Measurements from ENCODE around the gene COX10. TPM values are rescaled to one million over a fixed set of nuclear protein-coding genes. Genes with fewer than 3 reads are reported as not detected.

The COX10 gene
- total RNA-seq, 1 experiment from 2014 or later = 28.8 TPM

- Histone ChIP-seq H3K27me3 (ENCODE audit: control insufficient read depth, insufficient read depth, low read length) (no peaks in the 10 kb centered on the region), H3K36me3 (replicated peaks; ENCODE audit: control insufficient read depth, insufficient read depth, low read length) (no peaks in the 10 kb centered on the region), H3K4me3 (ENCODE audit: insufficient read depth, low read depth, low read length) (no peak overlapping the region)
- DNase-seq = no peak
These were observed 16.3 kb upstream of the COX10 start for GRCh38 chr17:14052886-14053615.

- no peaks in the 10 kb centered on the region for H3K36me3 ChIP-seq (replicated peaks; ENCODE audit: control insufficient read depth, insufficient read depth, low read length)
- H3K4me3 ChIP-seq (ENCODE audit: insufficient read depth, low read depth, low read length) = no peak overlapping the region
- no peaks in the 10 kb centered on the region for H3K27me3 ChIP-seq (ENCODE audit: control insufficient read depth, insufficient read depth, low read length)
- no peak for DNase-seq
These were observed 11.7 kb upstream of the COX10 start for GRCh38 chr17:14057591-14057990.

GRCh38 chr17:14058051-14058450 is 11.3 kb upstream of the COX10 start:
- Histone ChIP-seq H3K4me3 (ENCODE audit: insufficient read depth, low read depth, low read length) (no peak overlapping the region), H3K36me3 (replicated peaks; ENCODE audit: control insufficient read depth, insufficient read depth, low read length) (no peaks in the 10 kb centered on the region), H3K27me3 (ENCODE audit: control insufficient read depth, insufficient read depth, low read length) (no peaks in the 10 kb centered on the region)
- no peak for DNase-seq

- no peaks in the 10 kb centered on the region for H3K27me3 ChIP-seq (ENCODE audit: control insufficient read depth, insufficient read depth, low read length)
- H3K4me3 ChIP-seq (ENCODE audit: insufficient read depth, low read depth, low read length) = no peak overlapping the region
- no peaks in the 10 kb centered on the region; the same call in 1 of the 2 replicates for H3K36me3 ChIP-seq (replicated peaks; ENCODE audit: control insufficient read depth, insufficient read depth, low read length)
- DNase-seq = no peak
These were observed 8.6 kb upstream of the COX10 start for GRCh38 chr17:14060706-14061105.

GRCh38 chr17:14061666-14062560 is 7.4 kb upstream of the COX10 start:
- no peak for DNase-seq
- H3K36me3 ChIP-seq (replicated peaks; ENCODE audit: control insufficient read depth, insufficient read depth, low read length) = no peaks in the 10 kb centered on the region; the same call in 1 of the 2 replicates
- H3K27me3 ChIP-seq (ENCODE audit: control insufficient read depth, insufficient read depth, low read length) = no peaks in the 10 kb centered on the region
- no peak overlapping the region for H3K4me3 ChIP-seq (ENCODE audit: insufficient read depth, low read depth, low read length)

- DNase-seq = no peak
- Histone ChIP-seq H3K27me3 (ENCODE audit: control insufficient read depth, insufficient read depth, low read length) (no peaks in the 10 kb centered on the region), H3K4me3 (ENCODE audit: insufficient read depth, low read depth, low read length) (no peak overlapping the region), H3K36me3 (replicated peaks; ENCODE audit: control insufficient read depth, insufficient read depth, low read length) (no peaks in the 10 kb centered on the region; the same call in 1 of the 2 replicates)
These were observed 2.0 kb upstream of the COX10 start for GRCh38 chr17:14067347-14067746.

- H3K4me3 ChIP-seq (ENCODE audit: insufficient read depth, low read depth, low read length) = peak overlapping the region; percentile 90
- no peak for DNase-seq
- no peaks in the 10 kb centered on the region; the same call in 1 of the 2 replicates for H3K36me3 ChIP-seq (replicated peaks; ENCODE audit: control insufficient read depth, insufficient read depth, low read length)
- H3K27me3 ChIP-seq (ENCODE audit: control insufficient read depth, insufficient read depth, low read length) = no peaks in the 10 kb centered on the region
These were observed 608 bp upstream of the COX10 start for GRCh38 chr17:14068542-14069250.

- H3K27me3 ChIP-seq (ENCODE audit: control insufficient read depth, insufficient read depth, low read length) = no peaks in the 10 kb centered on the region
- no peak overlapping the region; the same call in 1 of the 2 replicates for H3K4me3 ChIP-seq (ENCODE audit: insufficient read depth, low read depth, low read length)
- H3K36me3 ChIP-seq (replicated peaks; ENCODE audit: control insufficient read depth, insufficient read depth, low read length) = no peaks in the 10 kb centered on the region; the same call in 1 of the 2 replicates
- no peak for DNase-seq
These were observed 1.2 kb downstream of the COX10 start for GRCh38 chr17:14070344-14070984.

GRCh38 chr17:14072881-14073280 is 3.6 kb downstream of the COX10 start:
- no peak overlapping the region for H3K4me3 ChIP-seq (ENCODE audit: insufficient read depth, low read depth, low read length)
- no peak for DNase-seq
- no peaks in the 10 kb centered on the region for H3K27me3 ChIP-seq (ENCODE audit: control insufficient read depth, insufficient read depth, low read length)
- H3K36me3 ChIP-seq (replicated peaks; ENCODE audit: control insufficient read depth, insufficient read depth, low read length) = peaks cover 1% of the 10 kb centered on the region; the same call in 1 of the 2 replicates

- Histone ChIP-seq H3K36me3 (replicated peaks; ENCODE audit: control insufficient read depth, insufficient read depth, low read length) (peaks cover 3% of the 10 kb centered on the region; the same call in 1 of the 2 replicates), H3K4me3 (ENCODE audit: insufficient read depth, low read depth, low read length) (no peak overlapping the region), H3K27me3 (ENCODE audit: control insufficient read depth, insufficient read depth, low read length) (no peaks in the 10 kb centered on the region)
- DNase-seq = no peak
These were observed 8.7 kb downstream of the COX10 start for GRCh38 chr17:14078027-14078426.

- no peaks in the 10 kb centered on the region for H3K27me3 ChIP-seq (ENCODE audit: control insufficient read depth, insufficient read depth, low read length)
- DNase-seq = no peak
- peaks cover 3% of the 10 kb centered on the region; the same call in 1 of the 2 replicates for H3K36me3 ChIP-seq (replicated peaks; ENCODE audit: control insufficient read depth, insufficient read depth, low read length)
- no peak overlapping the region for H3K4me3 ChIP-seq (ENCODE audit: insufficient read depth, low read depth, low read length)
These were observed 11.5 kb downstream of the COX10 start for GRCh38 chr17:14080847-14081251.

- no peak for DNase-seq
- H3K27me3 ChIP-seq (ENCODE audit: control insufficient read depth, insufficient read depth, low read length) = no peaks in the 10 kb centered on the region
- no peak overlapping the region for H3K4me3 ChIP-seq (ENCODE audit: insufficient read depth, low read depth, low read length)
- H3K36me3 ChIP-seq (replicated peaks; ENCODE audit: control insufficient read depth, insufficient read depth, low read length) = peaks cover 2% of the 10 kb centered on the region; the same call in 1 of the 2 replicates
These were observed 13.5 kb downstream of the COX10 start for GRCh38 chr17:14082848-14083247.

GRCh38 chr17:14084955-14085354 is 15.7 kb downstream of the COX10 start:
- Histone ChIP-seq H3K4me3 (ENCODE audit: insufficient read depth, low read depth, low read length) (no peak overlapping the region), H3K36me3 (replicated peaks; ENCODE audit: control insufficient read depth, insufficient read depth, low read length) (no peaks in the 10 kb centered on the region), H3K27me3 (ENCODE audit: control insufficient read depth, insufficient read depth, low read length) (no peaks in the 10 kb centered on the region)
- no peak for DNase-seq

- Histone ChIP-seq H3K36me3 (replicated peaks; ENCODE audit: control insufficient read depth, insufficient read depth, low read length) (no peaks in the 10 kb centered on the region), H3K27me3 (ENCODE audit: control insufficient read depth, insufficient read depth, low read length) (no peaks in the 10 kb centered on the region), H3K4me3 (ENCODE audit: insufficient read depth, low read depth, low read length) (no peak overlapping the region)
- DNase-seq = no peak
These were observed 16.9 kb downstream of the COX10 start for GRCh38 chr17:14086189-14086588.
